ENCODE results near the gene CMTR2.

GRCh38 chr16:71255721-71256120 lies 33.5 kb downstream of the CMTR2 start:
- TF ChIP-seq CTCF (IDR thresholded peaks at IDR 0.05) (no peak), EP300 (IDR thresholded peaks at IDR 0.05) (no peak), POLR2A (IDR thresholded peaks at IDR 0.05) (no peak)
